RPMI8226 (cell line): ENCODE measurements around the gene TFCP2L1.
A peak's percentile ranks its signal among the peaks of the same experiment; 100 is the strongest.

Experiments used
- DNase-seq: peaks from one replicate; pipeline ENCODE4 v3.0.0-alpha.2; 2015

The TFCP2L1 gene

DNA sequence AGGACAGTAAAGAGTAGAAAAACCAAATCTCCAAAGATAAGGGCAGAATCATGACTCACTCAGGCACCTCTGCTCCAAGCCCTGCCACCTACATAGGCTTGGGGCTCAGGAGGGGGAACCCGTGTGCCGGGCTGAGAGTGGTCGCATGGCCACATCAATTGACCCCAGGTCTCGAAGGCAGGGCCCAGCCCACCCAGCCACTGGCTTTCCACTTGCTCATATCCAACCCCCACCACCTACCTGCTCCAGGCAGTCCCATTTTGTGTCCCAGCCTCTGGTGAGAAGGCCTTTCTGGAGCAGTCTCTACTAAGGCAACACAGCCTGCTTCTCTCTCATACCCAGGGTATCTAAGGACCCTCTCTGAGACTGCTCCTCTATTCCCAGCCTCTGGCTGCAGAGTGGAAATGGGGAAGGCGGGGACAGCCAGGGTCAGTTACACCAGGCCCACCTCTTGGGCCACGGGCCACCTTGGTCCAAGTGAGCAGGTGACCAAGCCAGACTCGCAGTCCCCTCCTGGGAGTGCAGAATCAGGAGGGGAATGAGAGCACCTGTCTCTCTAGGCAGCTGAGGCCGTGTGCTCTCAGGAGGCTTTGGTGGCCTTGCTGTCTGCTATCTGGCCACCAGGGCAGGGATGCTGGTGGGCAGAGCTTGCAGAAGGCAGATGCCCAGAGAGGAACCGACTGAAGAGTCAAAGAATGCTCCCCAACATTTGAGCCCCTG, 20.8 kb downstream of the TFCP2L1 start:
- DNase-seq, result no peak

DNA sequence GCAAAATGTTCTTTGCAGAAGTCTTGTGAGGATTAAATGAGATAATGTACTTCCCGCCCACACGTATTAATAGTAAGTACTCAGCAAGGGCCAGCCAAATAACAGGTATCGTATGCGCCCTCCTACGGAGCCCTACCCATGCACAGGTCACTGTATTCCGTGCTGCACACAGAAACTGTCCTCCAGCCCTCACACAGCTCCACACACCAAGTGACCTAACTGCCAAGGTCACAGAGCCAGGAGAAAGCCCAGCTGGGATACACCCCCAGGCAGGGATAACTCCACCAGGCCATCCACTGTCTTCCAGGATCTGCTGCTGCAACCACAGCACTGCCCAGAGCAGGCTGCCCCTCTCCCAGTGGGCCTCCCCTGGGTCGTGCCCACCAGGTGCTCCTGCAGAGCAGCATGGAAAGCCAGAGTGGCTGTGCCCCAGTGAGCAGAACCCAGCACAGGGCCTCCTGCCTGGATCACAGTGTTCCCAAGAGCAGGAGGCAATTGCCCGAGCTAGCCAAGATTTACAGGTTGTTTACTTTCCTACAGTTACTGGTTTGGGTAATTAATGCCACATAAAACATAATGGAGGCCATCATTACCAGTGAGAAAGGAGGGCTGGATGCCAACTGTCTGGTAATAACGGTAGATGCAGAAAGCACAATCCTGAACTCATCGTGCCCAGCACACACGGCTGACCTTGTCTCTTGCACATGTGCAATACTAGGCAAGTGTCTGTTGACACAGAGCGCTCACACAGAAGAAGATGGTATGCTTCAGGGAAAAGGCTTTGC, 24.4 kb downstream of the TFCP2L1 start:
- DNase-seq, result no peak

DNA sequence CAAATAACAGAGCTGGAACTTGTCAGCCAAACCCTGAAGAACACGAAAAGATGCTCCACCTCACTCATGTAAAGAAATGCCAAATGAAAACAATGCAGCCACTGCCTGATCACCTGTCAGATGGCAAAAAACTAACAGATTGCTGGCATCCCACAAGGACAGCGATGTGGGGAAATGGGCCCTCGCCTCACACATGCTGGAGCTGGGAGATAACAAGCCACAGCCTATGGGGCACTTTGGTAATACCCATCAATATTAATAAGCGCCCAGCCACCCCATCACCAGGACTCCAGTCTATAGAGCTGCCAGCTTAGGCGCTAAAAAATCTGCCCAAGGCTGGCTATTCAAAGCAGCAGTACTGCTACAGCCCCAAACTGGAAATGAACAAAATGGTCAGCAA, 27.0 kb downstream of the TFCP2L1 start:
- DNase-seq, result no peak

DNA sequence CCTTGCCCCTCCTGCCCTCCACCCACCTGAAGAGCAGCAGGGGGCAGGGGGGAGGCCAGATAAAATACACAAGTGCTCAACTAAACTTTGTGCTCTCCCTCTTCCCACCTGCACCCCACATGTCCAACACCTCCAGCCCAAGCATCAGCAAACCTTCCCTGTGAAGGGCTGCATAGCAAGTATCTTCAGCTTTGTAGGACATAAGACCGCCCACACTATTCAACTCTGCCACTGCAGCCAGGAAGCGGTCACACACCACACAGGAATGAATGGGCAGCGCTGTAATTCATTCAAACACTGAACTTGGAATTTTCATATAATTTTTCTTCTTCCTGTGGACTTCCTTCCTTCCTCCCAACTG, 27.5 kb downstream of the TFCP2L1 start:
- no peak for DNase-seq

DNA sequence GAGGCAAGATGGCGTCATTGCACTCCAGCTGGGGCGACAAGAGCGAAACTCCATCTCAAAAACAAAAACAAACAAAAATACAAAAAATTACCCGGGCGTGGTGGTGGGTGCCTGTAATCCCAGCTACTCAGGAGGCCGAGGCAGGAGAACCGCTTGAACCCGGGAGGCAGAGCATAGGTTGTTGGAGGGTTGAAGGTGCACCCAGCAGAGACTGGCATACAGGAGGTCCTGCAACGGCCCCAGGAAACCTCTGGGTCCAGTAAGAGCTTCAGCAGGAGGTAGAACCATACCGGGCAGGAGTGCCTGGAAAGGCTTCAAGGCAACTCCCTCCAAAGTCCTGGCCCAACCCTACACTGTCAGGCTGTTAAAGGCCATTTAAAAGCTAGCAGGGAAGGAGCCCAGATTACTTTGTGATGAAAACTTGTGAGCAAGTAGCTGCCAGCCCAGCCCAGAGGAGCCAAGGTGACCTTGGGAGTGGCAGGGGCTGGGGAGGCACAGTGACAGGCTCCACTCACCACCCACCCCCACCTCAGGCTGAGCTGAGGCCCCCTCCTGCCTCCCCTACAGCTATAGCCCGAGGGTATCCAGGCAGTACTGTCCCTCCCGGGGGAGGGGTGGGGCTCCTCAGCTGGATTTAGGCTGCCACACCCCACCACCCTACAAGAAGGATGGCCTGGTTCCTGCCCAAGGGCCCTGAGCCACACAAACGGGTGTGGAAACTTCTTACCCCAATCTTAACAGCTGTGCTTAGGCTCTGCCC, 28.1 kb downstream of the TFCP2L1 start:
- DNase-seq, result no peak

DNA sequence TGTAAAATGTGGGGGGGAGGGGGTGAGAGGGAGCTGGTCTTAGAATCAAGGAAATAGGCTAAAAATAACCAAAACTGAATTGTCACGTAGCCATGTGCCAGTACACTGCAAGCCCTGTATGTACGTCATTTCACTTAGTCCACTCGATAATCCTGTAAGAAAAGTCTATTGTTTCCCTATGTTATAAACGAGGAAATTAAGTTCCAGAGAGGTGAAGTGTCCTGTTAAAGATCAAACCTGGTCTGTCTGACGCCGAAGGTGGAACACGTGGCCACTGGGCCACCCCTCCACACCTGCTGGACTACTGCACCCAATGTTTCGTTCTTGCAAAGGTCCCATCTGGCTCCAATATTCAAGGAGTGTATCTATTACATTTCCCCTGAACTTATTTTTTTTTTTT, 29.6 kb downstream of the TFCP2L1 start:
- DNase-seq, result no peak

DNA sequence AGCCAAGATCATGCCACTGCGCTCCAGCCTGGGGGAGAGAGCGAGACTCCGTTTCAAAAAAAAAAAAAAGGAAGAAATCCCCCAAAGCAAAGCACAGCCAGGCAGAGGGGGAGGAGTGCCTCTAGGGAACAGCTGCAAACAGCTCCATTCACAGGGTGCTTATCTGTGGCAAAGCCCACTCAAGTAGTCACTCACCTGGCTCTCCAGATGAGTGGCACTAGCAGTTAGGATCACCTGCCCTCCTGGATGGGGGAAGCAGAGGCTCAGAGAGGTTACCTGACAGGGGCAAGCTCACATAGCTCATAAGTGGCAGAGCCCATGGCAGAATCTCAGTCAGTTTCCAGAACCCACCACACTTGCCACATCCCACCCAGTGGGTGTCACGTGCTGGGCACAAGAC, 30.3 kb downstream of the TFCP2L1 start:
- DNase-seq, result no peak

DNA sequence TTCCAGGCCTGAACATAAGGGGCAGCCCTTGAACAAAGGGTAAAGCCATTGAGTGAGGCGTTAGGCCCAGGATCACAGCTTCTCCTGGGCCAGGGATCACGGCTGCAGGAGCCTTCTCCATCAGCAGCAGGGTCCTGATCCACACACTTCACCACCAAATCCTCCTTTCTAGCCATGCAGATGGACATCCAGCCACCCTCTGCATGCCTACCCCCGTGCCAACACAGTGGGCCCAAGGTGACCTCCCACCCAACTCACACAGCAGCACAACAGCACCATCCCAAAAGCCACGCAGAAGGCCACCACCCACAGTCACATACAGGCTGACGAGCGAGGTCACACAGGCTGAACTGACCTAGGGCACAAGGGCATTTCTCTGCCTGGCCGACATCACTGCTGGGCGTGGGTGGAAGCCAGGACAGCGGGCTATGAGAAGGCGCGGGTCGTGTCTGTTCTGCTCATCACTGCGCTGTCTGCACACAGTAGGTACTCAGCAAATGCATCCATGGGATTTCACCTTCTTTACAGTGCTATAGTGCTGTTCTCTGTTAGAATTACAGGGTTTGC, 31.2 kb downstream of the TFCP2L1 start:
- no peak for DNase-seq

DNA sequence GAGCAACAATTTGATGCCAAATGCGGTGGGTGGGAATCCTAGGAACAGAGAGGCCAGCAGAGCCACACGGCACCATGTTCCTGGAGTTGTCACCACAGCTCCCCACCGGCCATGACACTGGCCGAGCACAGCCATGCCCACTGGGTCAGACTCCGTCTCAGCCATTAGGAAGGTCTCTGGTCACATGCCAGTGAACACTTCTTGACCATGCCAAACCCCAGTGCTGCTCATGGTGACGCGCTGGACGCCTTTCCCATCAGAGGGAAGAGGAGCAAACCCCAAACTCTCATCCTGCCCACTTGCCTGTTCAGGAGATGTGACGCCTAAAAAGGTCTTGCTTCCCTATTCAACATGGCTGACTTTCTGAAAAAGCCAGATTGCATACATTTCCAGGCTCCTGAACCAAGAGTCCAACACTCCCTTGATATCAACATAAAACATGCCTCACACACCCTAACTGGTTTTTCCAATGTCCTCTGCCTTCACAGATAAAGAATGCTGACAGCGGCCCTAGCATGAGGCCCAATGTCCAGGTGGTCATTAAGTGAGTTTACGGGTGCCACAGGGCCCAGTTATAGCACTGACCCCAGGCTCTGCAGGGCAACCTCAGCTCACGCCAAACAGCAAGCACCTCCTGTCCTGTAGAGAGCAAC, 31.9 kb downstream of the TFCP2L1 start:
- DNase-seq, result no peak

DNA sequence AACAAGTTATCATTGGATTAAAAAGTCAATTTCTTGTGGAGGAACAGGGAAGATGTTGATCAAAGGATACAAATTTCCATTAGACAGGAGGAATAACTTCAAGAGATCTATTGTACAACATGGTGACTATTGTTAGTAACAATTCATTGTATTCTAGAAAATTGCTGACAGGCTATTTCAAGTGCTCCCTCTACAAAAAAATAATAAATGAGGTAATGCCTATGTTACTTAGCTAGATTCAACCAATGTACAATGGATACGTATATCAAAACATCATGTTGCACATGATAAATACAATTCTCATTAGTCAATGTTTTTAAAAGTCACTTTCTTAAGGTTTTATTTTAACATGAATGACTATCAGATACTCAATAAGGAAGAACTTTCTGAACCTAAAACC, 33.5 kb downstream of the TFCP2L1 start:
- DNase-seq, result no peak

DNA sequence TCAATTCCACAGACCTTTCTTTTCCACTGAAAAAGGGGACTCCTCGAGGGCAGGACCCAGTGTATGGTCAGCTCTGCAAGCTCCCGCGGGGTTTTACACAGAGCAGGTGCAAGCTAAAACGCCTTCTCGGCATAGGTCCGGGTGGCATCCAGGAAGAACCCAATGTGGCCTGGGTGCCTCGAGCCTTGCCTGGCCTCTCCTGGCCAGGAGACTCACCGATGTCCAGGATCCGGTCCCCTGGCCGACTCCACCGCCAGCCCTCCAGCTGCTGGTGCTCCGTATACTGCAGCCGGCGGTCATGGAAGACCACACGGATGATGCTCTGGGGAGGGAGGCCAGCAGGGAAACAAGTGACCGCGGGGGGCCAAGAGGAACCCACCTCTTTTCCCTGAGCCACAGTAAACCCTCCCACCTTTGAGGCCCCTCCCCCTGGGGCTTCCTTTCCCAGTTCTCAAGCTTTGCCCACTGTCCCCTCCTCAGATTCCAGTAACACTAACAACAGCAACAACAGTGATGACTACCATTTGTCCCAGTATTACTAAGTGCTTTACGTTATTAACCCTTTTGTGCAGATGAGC, 36.1 kb downstream of the TFCP2L1 start:
- DNase-seq, result no peak

DNA sequence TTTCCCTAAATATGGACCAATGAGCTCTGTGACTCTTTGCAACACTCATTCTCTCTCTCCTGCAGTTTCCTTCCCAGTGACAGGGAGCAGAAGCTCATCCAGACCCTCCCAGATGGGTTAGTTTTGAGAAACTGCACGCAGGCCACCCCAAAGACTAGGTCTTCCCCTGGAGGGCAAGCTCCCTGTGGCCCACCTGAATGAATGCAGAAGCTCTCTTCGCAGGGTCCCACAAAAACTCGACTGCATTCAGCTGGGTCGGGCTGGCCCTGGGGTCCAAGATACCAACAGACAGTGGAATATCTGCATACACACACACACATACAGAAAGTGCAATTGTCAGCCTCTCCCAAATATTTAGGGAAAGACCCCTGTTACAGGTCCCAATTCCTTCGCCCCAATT, 37.0 kb downstream of the TFCP2L1 start:
- no peak for DNase-seq

DNA sequence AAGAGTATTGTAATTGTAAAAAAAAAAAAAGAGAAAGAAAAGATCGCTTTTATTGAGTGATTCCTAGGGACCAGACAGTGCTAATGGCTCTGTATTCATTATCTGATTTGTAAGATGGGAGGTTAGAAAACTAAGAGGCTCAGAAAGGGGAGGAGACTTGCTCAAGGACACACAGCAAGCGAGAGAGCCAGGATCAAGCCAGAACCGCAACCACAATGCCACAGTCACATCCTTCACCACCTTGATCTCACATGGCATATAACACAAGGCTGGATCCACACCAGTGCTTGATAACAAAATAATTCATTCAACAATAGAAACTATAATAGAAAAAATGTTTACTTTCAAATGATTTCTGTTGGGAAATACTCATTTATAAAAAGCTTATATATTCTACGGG, 37.5 kb downstream of the TFCP2L1 start:
- DNase-seq, result no peak

DNA sequence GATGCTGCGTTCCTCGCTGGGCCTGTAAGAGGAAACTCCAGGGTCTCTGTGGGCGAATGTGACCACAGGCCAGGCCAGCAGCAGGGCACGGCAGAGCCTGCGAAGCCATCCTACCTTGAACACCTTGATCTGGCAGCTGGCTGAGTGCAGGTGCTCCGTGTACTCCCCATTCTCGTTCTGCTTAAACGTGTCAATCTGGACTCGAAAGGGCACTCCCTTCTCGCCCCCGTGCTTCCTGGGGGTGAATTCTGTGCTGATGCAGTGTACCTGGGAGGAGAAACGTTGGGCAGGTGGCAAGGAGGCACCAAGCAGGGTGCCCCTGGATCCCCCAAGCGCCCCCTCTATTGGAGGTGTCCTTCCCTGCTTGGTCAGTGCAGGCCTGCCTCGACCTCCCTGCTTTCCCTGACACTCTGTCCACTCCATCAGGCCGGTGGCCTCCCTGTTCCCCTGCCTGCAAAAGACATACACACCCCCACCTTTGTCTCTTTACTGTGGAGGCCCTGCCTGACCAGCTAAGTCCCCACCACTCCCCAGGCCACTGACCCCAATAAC, 38.2 kb downstream of the TFCP2L1 start:
- DNase-seq, result no peak

DNA sequence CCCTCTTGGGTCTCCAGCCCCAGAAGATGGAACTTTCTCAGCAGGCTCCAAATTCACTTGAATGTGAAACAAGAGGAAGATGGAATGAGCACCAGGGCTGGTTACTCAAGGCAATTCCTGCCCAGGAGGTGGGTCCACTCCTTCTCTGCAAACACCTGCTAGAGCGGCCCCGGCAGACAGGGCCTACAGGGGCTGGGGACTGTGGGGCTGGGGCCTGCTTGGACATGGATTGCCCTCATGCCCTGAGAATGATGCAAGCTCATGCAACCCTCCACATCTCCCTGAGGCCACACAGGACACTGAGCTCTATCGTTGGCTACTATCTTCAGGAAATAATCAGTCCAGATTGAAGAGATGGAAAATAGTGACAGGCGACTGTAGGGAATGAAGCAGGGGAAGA, 39.1 kb downstream of the TFCP2L1 start:
- DNase-seq, result no peak

DNA sequence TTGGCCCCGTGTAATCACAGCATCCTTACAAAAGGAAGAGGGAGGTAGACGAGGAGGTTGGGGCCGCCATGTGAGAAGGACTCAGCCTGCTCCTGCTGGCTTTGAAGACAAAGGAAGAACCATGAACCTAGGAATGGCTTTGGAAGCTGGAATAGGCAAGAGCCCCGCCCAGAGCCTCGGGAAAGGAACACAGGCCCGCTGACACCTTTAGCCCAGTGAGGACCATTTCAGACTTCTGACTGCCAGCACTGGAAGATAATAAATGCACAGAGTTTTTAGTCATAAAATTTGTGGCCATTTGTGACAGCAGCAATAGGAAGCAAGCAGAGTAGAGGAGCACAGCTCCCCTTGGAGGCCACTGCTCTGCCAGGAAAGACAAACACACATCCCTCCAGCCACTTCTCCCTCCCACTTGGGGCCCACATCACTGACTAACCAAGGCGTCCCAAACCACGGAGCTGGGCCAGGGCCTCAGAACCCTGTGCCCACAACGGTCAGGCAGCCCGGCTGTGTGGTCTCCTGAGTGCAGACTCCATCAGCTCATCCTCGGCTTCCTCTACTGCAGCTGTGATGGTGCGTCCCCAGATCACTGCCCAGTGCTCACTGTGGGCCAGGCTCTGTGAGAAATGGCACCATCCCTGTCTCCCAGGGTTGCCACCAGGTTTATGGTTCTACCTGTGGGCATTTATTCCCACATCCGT, 39.7 kb downstream of the TFCP2L1 start:
- no peak for DNase-seq

DNA sequence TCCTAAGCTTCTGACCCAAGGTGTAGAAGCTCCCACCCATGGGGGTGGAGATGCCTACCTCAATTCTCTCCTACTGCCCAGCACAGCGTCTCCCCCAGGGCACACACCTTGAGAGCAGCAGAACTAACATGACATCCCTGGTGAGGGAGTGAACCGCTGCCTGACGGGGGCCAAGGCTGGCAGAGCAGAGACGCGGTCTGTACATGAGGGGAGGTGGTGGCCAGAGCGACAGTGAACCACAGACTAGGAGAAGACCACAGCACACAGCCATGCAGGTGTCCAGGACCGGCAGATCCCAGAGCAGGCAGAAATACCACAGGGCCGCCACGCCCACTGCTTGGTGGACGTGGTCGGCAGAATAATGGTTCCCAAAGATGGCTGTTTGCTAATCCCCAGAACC, 40.4 kb downstream of the TFCP2L1 start:
- DNase-seq, result no peak

DNA sequence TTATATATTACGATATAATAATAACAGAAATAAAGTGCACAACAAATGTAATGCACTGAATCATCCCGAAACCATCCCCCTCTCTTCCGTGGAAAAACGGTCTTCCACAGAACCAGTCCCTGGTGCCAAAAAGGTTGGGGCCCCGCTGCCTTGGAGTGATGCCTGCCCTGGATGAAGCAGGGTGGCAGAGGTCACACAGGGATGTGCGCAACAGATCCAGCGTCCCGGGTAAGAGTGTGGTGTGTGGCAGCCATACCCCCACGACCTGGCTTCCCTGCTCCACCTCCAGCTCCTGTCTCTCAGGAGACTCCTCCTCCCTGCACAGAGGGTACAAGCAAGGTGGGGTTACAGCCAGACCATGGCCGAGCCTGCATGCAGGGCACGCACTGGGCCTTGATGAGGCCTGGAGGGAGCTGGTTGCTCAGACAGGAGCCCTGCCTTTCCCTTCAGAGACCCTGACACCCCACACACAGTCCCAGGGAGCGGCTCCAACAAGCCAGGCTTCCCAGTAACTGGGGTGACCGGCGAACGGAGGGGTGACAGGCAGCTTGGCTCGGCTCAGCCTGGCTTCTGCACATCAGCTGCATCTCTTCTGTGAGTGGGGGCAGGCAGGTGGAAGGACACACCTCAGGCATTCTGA, 41.1 kb downstream of the TFCP2L1 start:
- no peak for DNase-seq

DNA sequence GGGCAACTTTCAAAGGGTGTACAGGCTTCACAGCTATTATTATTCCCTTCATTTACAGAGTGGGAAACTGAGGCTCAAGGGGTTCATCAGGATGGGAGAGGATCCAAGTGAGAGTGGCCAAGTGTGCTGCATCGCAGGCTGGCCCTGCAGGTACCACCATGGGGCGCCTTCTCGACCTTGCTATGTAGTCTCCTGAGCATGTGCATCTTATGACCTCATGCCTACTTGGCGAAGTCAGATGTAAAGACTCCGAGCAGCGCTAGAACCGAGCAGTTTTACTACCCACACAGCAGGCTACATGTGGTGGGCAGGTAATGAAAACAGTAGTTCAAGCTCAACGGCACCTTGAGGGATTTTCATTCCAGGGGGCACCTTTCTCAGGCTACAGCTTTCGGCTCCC, 42.0 kb downstream of the TFCP2L1 start:
- DNase-seq, result no peak

DNA sequence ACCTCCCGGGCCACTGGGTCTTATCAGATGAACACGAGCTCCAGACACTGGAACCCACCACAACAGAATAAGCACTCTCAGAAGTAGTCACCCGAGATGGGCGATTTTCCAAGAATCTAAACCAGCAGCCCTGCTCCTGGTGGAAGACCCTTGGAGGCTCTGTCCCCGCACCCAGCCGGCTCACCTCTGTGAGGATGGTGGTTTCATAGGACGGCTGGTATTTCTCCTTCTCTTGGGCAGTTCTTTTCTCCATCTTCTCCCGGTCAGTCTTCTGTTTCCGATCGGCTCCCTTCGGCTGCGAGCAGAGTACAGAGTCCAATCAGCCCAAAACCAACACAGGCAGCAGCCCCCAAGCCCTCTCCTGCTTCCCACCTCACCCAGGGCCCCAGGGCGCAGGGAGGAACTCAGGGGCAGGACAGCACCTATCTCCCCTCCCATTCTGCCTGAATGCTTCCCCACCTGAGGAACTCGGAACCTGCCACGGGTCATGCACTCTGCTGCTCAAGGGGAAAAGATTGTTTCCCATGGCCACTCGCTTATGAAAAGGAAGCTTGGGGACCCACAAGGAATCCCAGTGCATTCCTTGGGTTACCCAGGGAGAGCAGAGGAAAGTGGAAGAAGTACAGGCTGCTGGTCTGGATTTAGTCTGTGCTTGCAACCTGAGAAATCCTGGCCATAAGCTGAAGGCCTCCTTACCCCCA, 42.7 kb downstream of the TFCP2L1 start:
- no peak for DNase-seq

DNA sequence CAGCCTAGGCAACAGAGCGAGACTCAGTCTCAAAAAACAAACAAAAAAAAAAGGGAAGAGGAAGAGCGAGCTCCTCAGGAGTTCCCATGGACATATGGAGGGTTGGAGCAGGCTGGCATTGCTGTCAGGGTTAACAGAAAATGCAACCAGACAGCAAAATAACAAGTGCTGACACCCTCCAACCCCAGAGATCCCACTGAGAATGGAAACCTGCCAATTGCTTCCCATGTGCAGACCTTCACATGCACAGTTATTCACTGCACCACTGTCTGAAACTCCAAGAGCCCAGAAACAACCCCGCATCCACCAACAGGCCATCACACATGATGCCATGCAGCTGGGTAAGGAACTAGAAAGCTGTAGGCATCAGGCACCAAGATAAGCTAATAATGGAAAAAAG, 43.5 kb downstream of the TFCP2L1 start:
- DNase-seq, result peak; percentile 21
